Fibroblast of mammary gland (primary cell): ENCODE results near the gene PMAIP1.
A peak's percentile ranks its signal among the peaks of the same experiment; 100 is the strongest.
"Not testable (repeated sequence)": the region's sequence is repeated elsewhere in the genome, so short reads cannot be mapped to it uniquely, and the experiment has no call there.

Experiments used
- DNase-seq: peaks from one replicate; pipeline ENCODE4 v3.0.0-alpha.2; 2010; ENCODE audit warnings: low read depth
- H3K4me3 ChIP-seq: 2 replicates; pipeline ENCODE4 v1.5.1; 2011; ENCODE audit warnings: low read depth, mild to moderate bottlenecking, low read length, moderate library complexity; ENCODE audit not compliant: control insufficient read depth
- CTCF ChIP-seq: conservative IDR thresholded peaks from 2 replicates; pipeline ENCODE4 v1.5.1; 2011; ENCODE audit warnings: low read depth, low read length, inconsistent platforms; ENCODE audit not compliant: control insufficient read depth, insufficient read depth

Gene PMAIP1

GRCh38 chr18:59899298-59900221 is at the start of gene PMAIP1:
PMAIP1 (plus strand) TSS chr18:59899996; CDS start chr18:59900178, 182 bp downstream.
- DNase-seq = peak; percentile 91
- no peak for TF ChIP-seq CTCF
- H3K4me3 ChIP-seq = peak within 1 kb of the TSS; percentile 82

- no peak overlapping the region for H3K4me3 ChIP-seq
- no peak for TF ChIP-seq CTCF
- DNase-seq = no peak
These were observed 47.9 kb upstream of the PMAIP1 start for GRCh38 chr18:59851784-59852399.

- H3K4me3 ChIP-seq = no peak overlapping the region
- no peak for DNase-seq
- TF ChIP-seq CTCF = no peak
These were observed 47.2 kb upstream of the PMAIP1 start for GRCh38 chr18:59852548-59852947.

- no peak overlapping the region for H3K4me3 ChIP-seq
- no peak for DNase-seq
- TF ChIP-seq CTCF = no peak
These were observed 46.4 kb upstream of the PMAIP1 start for GRCh38 chr18:59853380-59853779.

GRCh38 chr18:59853988-59854387 is 45.8 kb upstream of the PMAIP1 start:
- not testable (repeated sequence) for H3K4me3 ChIP-seq, DNase-seq

GRCh38 chr18:59861009-59861408 is 38.8 kb upstream of the PMAIP1 start:
- H3K4me3 ChIP-seq = no peak overlapping the region
- no peak for TF ChIP-seq CTCF
- DNase-seq = peak; percentile 35

- no peak for TF ChIP-seq CTCF
- H3K4me3 ChIP-seq = no peak overlapping the region
- DNase-seq = no peak
These were observed 37.6 kb upstream of the PMAIP1 start for GRCh38 chr18:59861963-59862819.
